Activated naive CD8-positive, alpha-beta T cell treated with anti-CD3 and anti-CD28 coated beads, Interleukin-2, amount 50 U/mL, for 16 hours (primary cell): ENCODE measurements around the gene POLN.

Experiments
- DNase-seq: peaks from one replicate; pipeline ENCODE4 v3.0.0-alpha.2; 2020; ENCODE audit warnings: low read depth, low spot score

POLN gene

DNA sequence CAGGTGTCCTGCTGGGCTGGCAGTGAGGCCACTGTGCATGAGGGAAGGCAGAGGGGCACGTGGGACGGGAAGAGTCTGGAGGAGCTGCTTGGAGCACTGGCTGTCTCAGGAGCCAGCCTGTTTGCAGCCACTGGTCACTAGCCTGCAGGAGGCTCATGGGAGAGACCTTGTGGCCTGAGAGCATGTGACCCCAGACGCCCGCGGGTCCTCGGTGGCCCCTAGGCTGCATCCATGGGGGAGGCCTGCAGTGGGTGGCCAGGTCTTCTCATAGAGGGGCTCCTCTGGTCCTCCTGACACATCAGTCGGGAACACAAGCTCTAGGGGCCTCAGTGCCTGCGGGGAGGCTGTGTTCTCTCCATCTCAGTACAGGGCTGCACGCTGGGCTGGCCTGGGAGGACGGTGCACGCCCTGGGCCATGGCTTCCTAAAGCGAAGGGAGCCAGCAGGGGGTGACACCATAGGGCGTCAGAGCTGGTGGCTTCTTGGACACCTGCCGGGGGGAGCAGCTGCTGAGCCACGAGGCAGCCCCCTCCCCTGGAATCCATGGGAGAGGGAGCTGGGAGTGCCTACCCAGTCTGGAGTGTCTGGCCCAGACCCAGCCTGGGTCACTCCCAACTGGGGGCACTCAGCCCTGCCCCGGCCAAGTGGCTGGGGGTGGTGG is 170.5 kb downstream of the POLN start:
- DNase-seq: no peak

- no peak for DNase-seq
Observed at GRCh38 chr4:2070421-2071251, 171.3 kb downstream of the POLN start.

- DNase-seq: no peak
Observed at GRCh38 chr4:2069986-2070385, 171.9 kb downstream of the POLN start.

DNA sequence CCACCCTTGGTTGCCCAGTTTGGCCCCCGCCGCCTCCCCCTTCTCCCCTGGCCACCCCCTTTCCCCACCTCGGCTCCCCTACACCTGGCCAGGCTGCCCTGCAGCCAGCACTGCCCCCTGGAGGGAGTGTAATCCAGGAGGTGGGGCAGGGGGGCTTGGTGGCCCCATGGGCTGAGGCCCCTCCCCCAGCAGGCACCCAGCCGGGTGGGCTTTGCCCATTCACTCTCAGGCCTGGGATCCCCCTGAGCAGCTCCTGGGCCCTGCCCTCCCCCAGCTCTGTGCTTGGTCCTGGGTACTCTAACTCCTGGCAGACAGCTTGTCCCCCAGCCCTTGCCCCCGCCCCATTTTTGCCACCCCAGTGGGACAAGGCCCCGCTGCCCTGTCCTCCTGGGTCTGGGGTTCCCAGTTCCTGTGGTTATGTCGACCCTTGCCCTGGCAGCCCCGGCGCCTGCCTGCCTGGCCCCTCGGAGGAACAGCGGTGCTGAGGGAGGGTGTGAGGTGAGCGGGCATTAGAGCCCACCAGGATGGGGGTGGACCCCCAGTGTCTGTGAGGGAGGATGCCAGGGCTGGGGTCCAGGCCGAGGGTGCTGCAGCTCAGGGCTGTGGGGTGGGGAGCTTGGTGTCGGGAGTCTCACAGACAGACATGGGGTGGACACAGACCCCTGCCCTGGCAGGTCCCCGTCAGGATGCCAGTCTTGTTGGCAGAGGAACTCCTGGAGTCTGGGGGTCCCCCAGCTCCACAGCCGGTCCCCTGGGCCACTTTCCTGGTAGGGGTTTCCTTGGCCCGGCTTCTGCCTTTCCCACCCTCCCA is 172.6 kb downstream of the POLN start:
- no peak for DNase-seq

- no peak for DNase-seq
Observed at GRCh38 chr4:2068566-2068965, 173.4 kb downstream of the POLN start.

- DNase-seq: no peak
Observed at GRCh38 chr4:2068198-2068470, 173.8 kb downstream of the POLN start.

DNA sequence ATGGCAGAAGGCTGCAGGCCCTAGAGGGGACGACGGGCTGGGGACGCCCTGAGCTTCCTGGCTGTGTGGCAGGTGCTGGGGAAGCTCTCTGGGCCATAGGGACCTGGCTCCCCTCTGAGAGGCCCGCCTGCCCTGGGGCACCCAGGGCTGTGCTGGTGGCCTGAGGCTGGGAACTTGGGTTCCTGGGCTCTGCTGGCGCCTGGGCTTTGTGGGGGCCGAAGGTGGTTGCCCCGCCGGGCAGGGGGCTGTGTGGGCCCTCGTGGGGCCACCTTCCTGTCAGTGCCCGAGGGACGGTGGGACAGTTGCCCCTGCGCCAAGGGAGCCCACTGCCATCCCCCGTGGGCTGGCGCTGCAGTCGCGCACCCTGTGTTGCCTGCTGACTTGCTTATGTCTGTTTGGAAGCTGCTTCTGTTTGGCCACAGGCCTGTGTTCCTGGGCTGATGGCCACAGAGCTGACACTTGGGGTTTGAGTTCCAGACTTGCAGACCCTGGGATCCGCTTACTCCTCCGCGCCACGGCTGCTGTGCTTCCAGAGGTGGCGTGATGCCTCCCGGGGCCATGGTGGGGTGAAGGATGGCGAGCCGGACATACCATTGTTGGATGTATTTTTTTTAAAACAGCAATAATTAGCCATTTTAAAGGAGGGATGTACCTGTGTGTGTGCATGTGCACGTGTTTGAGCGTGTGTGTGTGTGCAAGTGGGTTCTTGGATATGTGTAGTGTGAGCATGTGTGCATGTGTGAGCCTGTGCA is 174.3 kb downstream of the POLN start:
- DNase-seq: no peak

GRCh38 chr4:2066571-2067445 is 175.1 kb downstream of the POLN start:
- no peak for DNase-seq

DNA sequence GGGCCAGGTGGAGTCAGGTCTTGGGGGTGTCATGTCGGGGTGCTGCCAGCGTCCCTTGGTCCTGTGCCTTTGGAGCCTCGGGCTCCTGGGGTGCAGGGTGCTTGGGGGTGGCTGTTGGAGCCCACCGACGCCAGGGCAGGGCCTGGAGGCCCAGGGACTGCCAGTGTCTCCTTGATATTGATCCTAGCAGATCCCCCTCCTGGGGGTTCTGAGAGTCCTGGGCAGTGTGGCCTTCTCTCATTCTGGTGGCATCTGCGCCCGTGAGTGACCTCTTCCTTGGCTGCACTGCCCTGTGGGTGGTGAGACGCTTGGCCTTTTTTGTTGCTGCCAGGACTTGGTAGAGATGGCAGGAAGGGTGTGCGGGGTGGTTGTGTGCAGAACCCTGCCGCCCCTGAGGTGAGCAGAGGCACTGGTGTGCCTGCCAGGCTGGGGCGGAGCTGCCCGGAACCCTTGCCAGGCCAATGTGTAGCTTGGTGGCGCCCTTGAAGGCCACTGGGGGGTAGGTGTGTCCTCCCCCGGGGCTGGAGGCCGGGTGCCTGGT is 175.8 kb downstream of the POLN start:
- DNase-seq: no peak

- DNase-seq: no peak
Observed at GRCh38 chr4:2065106-2065930, 176.6 kb downstream of the POLN start.

DNA sequence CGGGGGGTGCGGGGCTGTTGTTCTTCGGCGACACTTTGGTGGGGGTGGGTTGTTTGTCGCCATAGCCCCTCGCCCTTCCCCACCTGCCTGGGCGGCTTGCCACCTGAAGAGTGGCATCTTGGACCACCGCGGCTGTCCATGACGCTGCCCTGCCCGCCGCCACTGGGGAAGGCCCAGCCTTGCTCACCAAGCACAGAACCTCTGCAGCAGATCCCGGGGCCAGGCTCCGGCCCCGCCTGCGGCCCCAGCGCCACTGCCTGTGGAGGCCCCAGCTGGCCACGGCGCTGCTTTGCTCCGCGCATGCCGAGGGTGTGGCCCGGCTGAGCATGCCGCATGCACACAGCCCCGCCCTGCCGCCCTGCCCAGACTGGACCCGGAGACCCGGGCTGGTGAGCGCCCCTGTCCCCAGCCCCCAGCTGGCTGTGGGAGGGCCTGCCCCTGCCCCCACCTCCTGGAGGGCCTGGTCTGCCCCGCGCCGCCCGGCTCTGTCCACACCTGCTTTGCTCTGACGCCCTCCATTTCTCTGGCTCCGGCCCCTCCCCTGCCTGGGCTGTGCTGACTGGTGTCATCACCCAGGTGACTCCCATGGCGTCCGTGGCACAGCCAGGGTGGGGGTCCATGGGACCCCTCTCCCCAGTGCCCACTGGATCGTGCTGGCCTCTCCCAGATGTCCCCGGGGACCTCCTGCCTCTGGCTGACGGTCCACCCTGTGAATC is 177.5 kb downstream of the POLN start:
- no peak for DNase-seq

GRCh38 chr4:2063557-2064275 is 178.2 kb downstream of the POLN start:
- no peak for DNase-seq

DNA sequence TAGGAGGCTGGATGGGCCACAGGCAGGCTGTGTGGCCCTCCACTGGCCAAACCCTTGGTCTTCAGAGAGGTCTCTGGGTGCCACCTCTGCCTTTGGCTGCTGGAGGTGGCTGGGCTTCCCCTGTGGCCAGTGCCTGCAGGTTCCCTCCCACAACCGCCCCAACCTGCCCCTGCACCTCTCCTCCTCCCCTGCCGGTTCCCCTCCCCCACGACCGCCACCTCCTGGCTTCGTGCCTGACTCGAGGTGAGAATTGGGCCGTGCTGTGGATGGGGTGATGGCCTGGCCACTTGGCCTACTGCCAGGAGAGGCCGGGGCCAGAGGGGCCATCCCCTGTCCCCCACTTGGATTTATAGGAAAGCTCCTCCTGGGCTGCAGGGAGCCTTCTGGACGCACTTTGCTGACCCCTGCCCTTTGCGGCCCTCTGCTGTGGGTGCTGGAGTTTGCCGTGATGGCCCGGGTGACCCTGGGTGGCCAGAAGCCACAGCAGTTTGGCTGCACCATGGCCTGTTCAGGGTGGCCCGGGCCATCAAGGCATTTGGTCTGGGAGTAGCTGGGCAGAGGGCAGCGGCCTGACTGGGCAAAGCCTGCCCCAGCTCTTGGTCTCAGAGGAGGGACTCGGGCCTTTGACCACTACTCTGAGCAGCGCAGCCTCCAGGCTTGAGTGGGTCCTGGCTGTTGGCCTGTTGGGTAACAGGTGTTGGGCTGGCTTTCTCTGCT is 179.0 kb downstream of the POLN start:
- DNase-seq: no peak

GRCh38 chr4:2062168-2062807 is 179.6 kb downstream of the POLN start:
- DNase-seq: no peak

DNA sequence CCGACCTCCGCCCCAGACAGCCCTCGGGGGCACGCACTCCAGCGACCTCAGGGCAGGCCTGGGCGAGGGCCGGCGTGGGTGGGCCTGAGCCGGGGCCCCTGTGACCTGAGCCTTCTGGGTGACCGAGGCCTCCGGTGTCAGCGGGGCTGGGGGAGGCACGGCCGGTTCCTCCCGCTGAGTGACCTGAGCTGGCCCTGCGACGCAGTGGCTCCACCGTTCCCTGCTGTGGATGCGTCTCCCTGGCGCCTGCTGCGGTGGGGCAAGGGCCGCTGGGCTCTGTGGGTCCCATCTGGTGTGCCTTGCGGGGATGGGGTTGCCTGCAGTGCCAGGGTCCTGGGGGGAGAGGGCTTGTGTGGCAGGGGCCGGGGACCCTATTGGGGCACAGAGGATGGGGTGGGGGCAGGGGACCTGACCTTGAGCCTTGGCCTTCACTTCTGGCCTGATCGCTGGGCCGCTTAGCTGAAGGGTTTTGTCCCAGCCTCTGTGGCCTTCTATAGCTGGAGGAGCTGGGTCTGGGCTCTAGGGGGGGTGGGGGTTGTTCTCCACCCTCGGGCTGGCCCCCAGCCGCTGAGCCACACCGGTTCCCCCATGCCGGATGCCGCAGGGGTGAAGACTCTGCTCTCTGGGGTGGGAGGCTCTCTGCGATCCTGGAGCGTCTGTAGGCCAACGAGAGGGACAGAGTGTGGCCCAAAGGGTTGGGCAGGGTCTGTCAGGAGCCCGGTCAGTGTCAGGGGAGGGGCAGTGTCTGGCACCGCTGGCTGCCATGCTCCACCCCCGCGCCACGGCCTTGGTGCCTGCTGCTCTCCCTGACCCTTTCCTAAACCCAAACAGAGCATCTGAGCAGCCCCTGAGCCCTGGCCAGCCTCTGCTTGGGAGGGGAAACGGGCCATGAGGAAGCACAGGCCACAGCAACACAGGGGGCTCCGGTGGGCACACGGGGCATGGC is 180.5 kb downstream of the POLN start:
- DNase-seq: no peak

DNA sequence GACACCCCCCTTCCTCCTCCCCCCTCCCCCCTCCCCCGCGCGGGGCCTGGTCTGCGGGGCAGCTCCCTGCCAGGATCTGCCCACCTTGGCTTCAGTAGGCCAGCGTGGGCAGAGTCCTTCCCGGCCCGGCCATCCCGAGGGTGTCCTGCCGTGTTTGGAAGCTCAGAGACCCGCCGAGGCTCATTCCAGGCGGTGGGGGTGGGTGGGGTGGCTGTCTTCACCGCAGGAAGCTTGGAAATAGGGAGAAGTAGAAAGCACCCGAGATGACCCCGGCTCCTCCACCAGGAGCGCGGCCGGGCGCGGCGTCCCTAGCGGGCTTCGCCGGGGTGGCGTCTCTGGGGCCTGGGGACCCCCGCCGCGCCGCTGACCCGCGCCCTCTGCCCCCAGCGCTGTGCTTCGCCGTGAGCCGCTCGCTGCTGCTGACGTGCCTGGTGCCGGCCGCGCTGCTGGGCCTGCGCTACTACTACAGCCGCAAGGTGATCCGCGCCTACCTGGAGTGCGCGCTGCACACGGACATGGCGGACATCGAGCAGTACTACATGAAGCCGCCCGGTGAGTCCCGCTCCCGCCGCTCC is 181.2 kb downstream of the POLN start:
- no peak for DNase-seq
